Posterior vena cava (tissue), 2 donors: ENCODE data around the gene NTF3. TPM values are rescaled to one million over a fixed set of nuclear protein-coding genes. Genes with fewer than 3 reads are reported as not detected.

Source experiments
- DNase-seq: peaks from one replicate; pipeline ENCODE4 v3.0.0-alpha.2; 2020; ENCODE audit warnings: low spot score
- intact Hi-C, 2 donors: fragments of 100-400 bp; cut with DNase I; formaldehyde crosslinking; loops; one replicate each; pipeline versions ENCODE4 v1.14.1 to v1.14.2; 2022 to 2023
- long read RNA-seq, 2 donors: library from polyadenylated mRNA; unstranded; transcript quantifications; one replicate each; pipeline ENCODE4 v2.0.0, GENCODE V29; 2020 to 2021
- total RNA-seq, 2 donors: library from RNA; stranded (reverse); fragmentation: NEBNext Ultra II Directional; extraction: Animal tissue kit (Norgen Biotek cat#: 25700); gene quantifications; one replicate each; pipeline ENCODE4 v1.2.1, GENCODE V29; 2021
- donor health status: DM: yes; HTN: yes; CAD: no.
- donor health status: DM: yes; HTN: yes; CAD: no.

The NTF3 gene
- total RNA-seq: 10 to 100 TPM; 16.1 to 17.9 TPM
- long read RNA-seq, donor 1, partial matches to known transcripts: 0 of 6 reads
- long read RNA-seq, donor 1, other reads (novel, unspliced or antisense): 2 of 6 reads
- long read RNA-seq, donor 2, transcript NTF3-205 (2 exons, 516 nt): minor isoform, 6 of 65 reads
- long read RNA-seq, donor 2, transcript NTF3-202 (2 exons, 1,336 nt): major isoform, 50 of 65 reads
- long read RNA-seq, donor 2, partial matches to known transcripts: 0 of 65 reads
- long read RNA-seq, donor 2, other reads (novel, unspliced or antisense): 9 of 65 reads

DNA sequence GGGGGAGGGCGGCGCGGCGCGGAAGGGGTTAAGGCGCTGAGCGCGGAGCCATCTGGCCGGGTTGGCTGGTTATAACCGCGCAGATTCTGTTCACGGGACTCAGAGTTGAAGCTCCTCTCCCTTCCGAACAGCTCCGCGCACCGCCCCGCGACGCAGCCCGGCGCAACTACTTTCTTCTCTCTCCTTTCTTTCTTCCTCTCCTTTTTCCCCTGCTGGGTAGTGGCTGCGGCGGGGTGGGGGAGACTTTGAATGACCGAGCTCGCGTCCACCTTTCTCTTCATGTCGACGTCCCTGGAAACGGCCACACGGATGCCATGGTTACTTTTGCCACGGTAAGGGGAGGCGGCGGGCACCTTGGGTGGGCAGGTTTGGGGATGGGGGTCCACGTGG lies at the start of gene NTF3:
NTF3 (plus strand) TSS at position 98 of the 390 bp plus-strand sequence; CDS start at position 315, 217 bp downstream.
- intact Hi-C loops: loop anchor here in 1 of 2 donors (5.0 kb wide), 1 partner anchor 75 kb away; no protein-coding TSS in a partner anchor
- no peak for DNase-seq

- no peak for DNase-seq
- intact Hi-C loops: no loop called here
Measured at GRCh38 chr12:5384015-5384414, 47.9 kb upstream of the NTF3 start.

- intact Hi-C loops: no loop called here
- DNase-seq: no peak
Measured at GRCh38 chr12:5388581-5389535, 43.0 kb upstream of the NTF3 start.

DNA sequence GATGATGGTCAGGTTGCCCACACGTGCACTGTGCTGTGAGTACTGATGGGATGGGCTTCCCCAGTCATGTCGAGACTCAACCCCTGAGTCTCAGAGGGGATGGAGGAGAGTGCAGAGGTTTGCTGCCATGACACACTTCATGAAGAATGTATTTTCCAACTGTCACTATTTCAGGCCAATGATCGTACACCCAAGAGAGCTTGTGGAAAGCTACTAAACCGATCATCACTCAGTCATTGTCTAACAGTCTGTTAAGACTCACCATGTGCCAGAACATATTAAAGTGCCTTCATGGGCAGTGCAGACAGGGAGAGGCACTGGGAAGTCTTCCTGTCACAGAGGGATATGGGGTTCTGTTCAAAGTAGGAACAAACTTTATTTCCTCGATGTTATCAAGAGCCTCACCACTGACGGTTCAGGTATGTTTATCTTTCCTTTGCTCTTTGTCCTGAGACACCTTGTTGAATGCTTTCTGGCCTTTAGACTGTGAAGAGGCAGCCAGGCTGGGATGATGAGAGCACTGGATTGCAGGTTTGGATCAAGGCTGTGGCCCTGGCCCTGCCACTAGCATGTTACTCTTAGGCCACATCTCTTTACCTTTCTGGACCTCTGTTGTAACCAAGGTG lies 41.6 kb upstream of the NTF3 start:
- intact Hi-C loops: no loop called here
- DNase-seq: no peak

- DNase-seq: no peak
- intact Hi-C loops: no loop called here
Measured at GRCh38 chr12:5391653-5392052, 40.3 kb upstream of the NTF3 start.

GRCh38 chr12:5392961-5393360 lies 38.9 kb upstream of the NTF3 start:
- intact Hi-C loops: no loop called here
- no peak for DNase-seq

DNA sequence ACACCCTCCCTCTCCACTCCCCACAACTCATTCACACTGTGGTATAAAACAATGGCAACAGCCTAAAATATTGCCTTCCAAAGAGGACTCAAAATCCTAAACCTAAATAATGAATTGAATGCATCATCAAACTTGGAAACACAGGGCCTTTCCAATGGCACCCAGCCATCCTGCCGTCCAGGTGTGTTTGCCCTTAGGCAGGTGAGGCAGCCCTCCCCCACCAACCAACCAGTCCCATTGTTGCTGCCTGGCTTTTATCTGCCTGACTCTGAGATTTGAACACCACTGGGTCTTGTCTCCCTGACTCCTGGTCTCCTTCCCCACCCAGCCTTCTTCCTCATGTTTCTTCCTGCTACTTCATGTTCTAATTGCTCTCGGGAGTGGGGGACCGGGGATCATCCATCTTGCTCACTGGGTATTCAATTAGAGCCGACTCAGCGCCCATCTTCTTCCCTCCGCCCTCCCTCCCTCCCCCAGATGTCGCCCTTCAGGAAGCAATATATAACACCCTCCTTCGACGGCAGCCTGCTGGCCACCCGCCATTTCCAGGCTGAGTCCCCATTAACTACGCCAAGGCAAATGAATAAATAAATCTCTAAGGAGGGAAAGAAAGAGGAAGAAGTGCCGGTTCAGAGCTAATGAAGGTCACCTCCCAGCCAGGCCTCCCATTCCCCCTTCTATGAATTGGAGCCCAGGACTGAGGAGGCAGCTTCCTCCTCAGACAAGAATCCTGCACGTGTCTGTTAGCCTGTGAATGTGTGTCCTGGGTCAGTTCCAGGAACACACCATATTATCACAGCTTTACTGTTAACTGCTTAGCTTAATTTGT lies 36.3 kb upstream of the NTF3 start:
- intact Hi-C loops: no loop called here
- no peak for DNase-seq

GRCh38 chr12:5396541-5396940 lies 35.4 kb upstream of the NTF3 start:
- intact Hi-C loops: no loop called here
- no peak for DNase-seq

DNA sequence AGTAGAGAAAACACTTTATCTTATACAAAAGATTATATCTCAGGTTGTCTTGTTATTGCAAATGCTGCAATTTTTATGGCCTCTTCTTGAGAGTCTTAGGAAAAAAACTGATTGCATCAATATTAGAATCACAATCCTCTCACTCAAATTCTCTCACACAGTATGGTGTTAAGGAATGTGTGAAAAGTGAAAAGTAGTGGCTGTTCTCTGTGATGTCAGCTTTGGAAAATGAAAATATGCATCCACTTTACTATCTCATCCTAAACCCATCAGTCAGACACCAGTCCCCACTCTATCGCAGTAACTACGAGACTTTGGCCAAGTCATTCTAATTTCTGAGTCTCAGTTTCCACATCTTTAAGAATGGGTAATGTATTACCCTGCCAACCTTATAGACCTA lies 32.6 kb upstream of the NTF3 start:
- intact Hi-C loops: no loop called here
- DNase-seq: no peak

DNA sequence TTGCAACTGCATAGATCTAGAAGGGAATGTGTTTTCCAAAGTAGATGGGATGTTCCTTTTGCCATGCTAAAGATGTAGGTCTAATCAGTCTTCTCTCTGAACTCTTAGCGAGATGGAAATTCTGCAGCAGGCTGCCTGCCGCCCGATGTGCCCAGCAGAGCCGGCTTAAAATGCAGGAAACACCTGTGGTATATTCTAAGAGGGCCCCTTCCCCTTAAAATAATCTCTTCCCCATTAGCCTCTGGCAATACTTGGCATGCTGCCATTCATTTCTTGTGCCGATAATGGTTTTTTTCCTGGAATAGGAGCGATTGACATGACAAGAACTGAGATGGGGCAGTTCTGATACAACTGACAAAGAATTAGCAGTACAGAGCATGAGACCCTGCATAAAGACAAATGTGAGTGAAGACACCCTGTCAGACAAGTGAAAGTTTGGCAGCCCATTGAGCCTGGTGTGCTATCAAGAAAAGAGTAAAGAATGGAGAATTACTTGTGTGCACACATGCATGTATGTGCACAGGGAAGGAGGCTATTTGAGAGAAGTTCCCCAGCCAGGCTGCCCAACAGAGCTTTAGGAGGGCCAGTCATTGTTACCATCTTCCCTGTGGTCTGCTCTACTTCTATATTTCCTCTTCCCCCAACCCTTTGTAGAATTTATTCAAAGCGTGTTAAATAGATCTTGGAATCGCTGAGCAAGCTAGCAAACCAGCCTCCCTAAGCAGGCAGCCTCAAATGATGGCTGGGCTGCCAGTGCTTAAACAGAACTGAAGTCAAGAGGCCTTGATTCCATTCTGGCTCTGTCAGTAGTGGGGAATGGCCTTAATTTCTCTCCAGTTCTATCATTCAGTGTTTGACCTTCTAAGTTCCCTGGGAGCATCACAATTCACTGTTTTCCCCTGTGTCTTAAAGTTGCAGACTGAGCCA lies 29.6 kb upstream of the NTF3 start:
- DNase-seq: no peak
- intact Hi-C loops: no loop called here

DNA sequence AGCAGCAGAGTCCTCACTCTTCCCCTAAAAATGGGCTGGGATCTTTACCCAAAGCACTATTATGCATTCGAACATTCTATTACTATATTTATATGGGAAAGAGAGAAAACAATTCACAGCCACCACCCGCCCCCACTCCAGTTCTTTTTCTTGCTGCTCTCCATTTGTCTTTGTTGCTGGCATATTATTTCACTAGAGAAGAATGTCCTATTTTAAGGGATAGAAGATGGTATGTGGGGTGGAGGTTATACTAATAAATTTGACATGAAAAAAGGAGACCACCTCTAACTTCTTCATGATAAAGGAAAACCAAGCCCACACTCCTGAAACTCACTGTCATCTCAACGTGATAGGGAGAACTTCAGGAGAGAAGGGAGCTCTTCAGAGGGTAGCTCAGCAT lies 28.5 kb upstream of the NTF3 start:
- intact Hi-C loops: no loop called here
- no peak for DNase-seq

GRCh38 chr12:5407034-5407856 lies 24.7 kb upstream of the NTF3 start:
- intact Hi-C loops: no loop called here
- no peak for DNase-seq

DNA sequence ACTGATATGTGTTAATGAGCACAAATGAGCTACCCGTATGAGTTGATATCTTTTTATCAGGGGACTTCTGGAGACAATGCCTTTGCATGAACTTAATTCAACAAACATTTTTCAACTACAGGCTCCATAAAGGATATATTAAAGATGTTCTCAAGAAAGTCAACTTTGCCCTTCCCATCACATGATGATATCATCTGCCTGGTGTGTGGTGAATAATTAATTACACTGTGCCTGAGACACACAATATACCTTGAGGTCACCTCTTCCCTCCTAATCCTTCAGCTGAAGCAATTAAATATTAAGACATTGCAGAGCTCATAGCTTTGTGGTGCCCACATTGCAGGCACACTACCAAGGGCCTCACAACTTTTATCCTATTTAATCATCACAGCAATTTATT lies 22.3 kb upstream of the NTF3 start:
- intact Hi-C loops: no loop called here
- no peak for DNase-seq

- no peak for DNase-seq
- intact Hi-C loops: no loop called here
Measured at GRCh38 chr12:5416571-5416970, 15.3 kb upstream of the NTF3 start.

GRCh38 chr12:5417500-5417899 lies 14.4 kb upstream of the NTF3 start:
- intact Hi-C loops: no loop called here
- no peak for DNase-seq

- intact Hi-C loops: loop anchor here in 1 of 2 donors (10.0 kb wide), 1 partner anchor 226 kb away; no protein-coding TSS in a partner anchor
- no peak for DNase-seq
Measured at GRCh38 chr12:5428332-5429221, 3.3 kb upstream of the NTF3 start.
